HG03196 (cell line): Measurements from ENCODE around the gene TRIM38.

Experiments
- ATAC-seq: cut with Tn5 transposase; IDR thresholded peaks from one replicate; pipeline ENCODE4 v1.9.1; 2021; ENCODE audit not compliant: unreplicated experiment

TRIM38 gene

GRCh38 chr6:26025894-26026832, 63.6 kb downstream of the TRIM38 start:
- ATAC-seq = peak; percentile 37

- ATAC-seq = peak; percentile 42
Measured at GRCh38 chr6:26026833-26027490, 64.4 kb downstream of the TRIM38 start.

DNA sequence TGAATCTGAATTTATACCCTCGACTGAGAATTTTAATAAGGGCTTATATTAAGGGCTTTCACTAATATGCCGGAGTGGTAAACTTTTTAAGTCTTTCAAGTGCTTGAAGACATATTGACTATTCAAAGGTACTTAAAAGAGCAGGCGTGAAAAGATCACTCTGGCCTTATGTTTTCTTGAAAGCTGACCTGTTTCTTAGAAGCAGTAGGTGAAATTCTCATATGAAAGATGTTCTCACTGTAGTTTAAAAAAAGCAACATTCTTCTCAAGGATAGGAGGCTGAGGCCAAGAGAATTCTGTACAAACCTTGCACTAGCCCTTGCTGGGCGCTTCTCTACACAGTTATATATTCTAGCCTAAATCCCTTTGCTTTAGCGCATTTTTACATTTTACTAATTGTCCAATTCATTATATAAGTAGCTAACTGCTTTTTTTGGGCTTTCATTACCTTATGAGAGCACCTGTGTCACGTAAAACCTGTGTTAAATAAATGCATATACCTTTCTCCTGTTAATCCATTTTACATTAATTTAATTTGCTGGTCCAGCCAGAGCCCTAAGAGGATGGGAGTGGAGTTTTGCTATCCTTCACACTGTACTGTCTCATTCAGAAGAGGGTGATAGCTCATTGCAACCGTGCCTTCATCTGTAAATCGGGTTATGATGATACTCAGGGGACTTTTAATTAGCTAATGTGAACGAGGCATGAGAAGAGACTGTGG, 65.0 kb downstream of the TRIM38 start:
- no peak for ATAC-seq

- ATAC-seq = no peak
Measured at GRCh38 chr6:26028212-26028745, 65.7 kb downstream of the TRIM38 start.

- ATAC-seq = no peak
Measured at GRCh38 chr6:26028746-26029569, 66.4 kb downstream of the TRIM38 start.

DNA sequence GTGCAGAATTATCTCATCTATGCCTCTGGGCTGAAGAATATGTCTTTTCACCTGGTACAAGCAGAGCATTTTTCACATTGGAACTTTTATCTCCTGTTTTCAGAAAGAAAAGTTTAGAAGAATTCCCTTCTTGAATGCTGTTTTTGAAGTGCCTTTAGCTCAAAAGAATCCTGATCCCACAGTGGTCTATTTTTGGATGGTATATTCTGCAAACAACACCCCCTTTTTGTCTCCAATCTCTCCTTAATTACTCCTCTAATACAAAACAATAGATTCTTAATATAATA, 66.9 kb downstream of the TRIM38 start:
- no peak for ATAC-seq

DNA sequence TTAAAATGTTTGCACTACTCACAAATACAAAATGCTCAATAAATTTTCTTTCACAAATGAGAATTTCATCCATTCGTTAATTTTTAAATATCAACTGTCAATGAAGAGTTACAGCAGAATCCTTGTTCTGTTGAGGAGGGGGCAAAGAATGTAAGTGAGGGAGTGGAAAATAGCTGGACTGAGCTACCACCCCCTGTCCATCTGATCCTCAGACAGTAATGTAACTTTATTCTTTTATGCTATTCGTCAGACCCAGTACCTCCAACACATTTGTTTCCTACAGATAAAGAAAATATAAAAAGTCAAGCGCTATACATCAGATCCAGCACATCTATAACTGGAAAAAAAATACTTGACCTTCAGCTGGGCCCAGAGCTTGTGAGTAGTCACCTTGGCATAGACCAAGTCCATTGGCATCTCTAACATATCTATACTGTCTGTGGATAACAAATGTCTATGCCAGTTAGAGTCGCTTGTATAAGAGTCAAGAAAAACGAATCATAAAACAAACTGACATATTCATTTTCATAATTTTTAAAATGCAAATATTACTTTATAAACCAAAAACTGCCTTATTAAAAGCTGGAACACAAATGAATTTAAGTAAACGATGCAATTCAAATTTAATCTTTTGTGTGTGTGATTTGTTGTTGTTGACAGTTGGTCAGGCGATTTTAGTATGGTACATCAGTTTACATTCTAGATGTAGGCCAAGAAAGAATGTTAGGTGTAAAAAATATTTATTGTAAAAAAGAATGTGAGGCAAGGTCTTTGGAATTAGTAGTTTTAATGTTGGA, 67.5 kb downstream of the TRIM38 start:
- ATAC-seq = no peak

- no peak for ATAC-seq
Measured at GRCh38 chr6:26030716-26031115, 68.1 kb downstream of the TRIM38 start.

- ATAC-seq = no peak
Measured at GRCh38 chr6:26031151-26031594, 68.6 kb downstream of the TRIM38 start.

DNA sequence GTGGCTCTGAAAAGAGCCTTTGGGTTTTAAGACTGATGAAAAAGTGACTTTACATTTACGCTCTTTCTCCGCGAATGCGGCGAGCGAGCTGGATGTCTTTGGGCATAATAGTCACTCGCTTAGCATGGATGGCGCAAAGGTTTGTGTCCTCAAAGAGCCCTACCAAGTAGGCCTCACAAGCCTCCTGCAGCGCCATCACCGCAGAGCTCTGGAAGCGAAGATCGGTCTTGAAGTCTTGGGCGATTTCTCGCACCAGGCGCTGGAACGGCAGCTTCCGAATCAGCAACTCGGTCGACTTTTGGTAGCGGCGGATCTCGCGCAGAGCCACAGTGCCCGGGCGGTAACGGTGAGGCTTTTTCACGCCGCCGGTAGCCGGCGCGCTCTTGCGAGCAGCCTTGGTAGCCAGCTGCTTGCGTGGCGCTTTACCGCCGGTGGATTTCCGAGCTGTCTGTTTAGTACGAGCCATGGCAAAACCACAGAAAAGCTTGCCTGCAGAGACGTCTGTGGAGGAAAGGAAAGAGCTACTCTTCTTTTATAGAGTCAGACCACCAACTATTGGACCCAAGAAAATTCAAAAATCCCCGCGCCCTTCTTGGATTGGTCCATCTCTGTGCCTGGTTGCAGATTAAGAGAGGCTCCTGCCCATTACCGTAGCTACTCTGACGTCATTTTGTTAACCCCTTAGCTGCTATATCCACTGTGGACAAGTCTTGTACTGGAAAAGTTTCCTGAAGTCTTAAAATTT, 69.2 kb downstream of the TRIM38 start:
- ATAC-seq = peak; percentile 53

DNA sequence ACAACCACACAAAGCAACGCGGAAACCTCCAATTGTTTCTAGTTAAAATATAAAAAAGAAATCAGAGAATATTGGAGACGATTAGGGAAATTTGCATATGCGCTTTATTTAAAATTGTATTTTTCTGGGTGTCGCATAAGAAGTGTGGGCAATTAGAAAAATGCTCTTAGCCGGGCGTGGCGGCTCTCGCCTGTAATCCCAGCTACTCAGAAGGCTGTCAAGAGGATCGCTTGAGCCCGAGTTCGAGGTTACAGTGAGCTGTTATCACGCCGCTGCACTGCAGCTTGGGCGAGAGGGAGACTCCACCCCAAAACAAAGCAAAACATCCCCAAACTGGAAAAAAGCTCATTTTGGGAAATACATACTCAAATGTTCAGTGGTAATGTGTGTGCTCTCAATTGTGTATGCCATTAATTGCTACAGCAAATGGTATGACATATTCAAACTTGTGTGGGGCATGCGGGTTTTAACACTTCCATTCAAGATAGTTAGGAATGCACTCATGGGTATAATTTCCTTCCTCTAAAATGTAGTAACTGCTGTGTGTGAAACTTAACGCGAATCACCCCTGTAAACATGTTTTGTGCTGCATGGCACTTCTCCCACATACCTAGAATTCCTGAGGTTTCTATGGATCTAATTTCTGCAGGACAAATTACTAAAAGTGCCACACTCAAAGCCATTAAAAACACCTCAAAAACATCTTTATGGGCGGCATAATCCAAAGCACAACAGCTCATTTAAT, 69.9 kb downstream of the TRIM38 start:
- no peak for ATAC-seq

- peak; percentile 54 for ATAC-seq
Measured at GRCh38 chr6:26033085-26033940, 70.7 kb downstream of the TRIM38 start.

DNA sequence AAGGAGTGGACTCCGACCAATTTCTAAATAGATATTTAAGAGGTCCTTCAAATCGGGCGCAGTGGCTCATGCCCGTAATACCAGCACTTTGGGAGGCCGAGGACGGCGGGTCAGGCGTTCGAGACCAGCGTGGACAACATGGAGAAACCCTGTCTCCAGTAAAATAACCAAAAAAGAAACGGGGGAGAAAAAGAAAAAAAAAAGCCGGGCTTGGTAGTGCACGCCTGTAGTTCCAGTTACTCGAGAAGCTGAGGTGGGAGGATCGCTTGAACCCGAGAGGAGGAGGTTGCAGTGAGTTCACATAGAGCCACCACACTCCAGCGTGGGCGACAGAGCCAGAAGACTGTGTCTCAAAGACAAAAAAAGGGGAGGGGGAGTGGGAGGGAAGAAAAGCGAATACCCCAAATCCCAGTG, 71.3 kb downstream of the TRIM38 start:
- no peak for ATAC-seq

DNA sequence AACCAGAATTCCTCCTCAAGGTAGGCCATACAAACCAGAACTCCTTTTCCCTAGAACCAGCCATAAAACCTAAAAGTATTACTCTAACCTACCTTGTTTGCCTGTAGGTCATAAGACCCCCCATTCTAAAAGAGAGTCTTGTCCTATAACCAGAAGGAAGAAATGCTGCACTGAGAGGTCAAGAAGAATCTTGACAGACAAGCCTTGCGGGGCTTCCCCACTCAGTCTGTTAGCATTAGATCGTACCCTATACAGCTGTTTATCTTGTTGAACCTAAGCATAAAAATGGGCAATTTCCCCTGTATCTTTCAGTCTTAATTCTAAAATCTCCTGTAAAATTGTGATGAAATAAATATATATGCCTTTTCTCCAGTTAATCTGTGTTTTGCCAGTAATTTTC, 72.3 kb downstream of the TRIM38 start:
- ATAC-seq = no peak
